Subcutaneous abdominal adipose tissue (tissue), 5 donors: Measurements from ENCODE around the gene CCKAR.

Source experiments
- H3K27ac ChIP-seq: one replicate; pipeline ENCODE4 v1.7.0; 2013; ENCODE audit warnings: low read depth, mild to moderate bottlenecking, inconsistent platforms, low read length, moderate library complexity
- H3K27me3 ChIP-seq, 5 donors: one replicate each; pipeline ENCODE4 v1.7.0; 2013; ENCODE audit warnings: low read length in 5 of 5, inconsistent platforms in 1 of 5; ENCODE audit not compliant: control insufficient read depth in 5 of 5, insufficient read depth in 4 of 5
- H3K36me3 ChIP-seq, 5 donors: one replicate each; pipeline ENCODE4 v1.7.0; 2013; ENCODE audit warnings: low read length in 5 of 5; ENCODE audit not compliant: control insufficient read depth in 5 of 5, insufficient read depth in 5 of 5
- H3K4me1 ChIP-seq, 5 donors: one replicate each; pipeline ENCODE4 v1.7.0; 2013; ENCODE audit warnings: low read length in 5 of 5, mild to moderate bottlenecking in 3 of 5, moderate library complexity in 1 of 5; ENCODE audit not compliant: control insufficient read depth in 5 of 5, insufficient read depth in 5 of 5
- H3K4me3 ChIP-seq, 5 donors: one replicate each; pipeline ENCODE4 v1.7.0; 2013; ENCODE audit warnings: low read length in 5 of 5, low read depth in 1 of 5
- H3K9ac ChIP-seq, 5 donors: one replicate each; pipeline ENCODE4 v1.7.0; 2013; ENCODE audit warnings: low read length in 5 of 5, mild to moderate bottlenecking in 4 of 5, moderate library complexity in 3 of 5
- H3K9me3 ChIP-seq, 5 donors: one replicate each; pipeline ENCODE4 v1.7.0; 2013; ENCODE audit warnings: low read length in 5 of 5; ENCODE audit not compliant: control insufficient read depth in 5 of 5
- donor health status: healthy.
- donor health status: healthy.
- donor health status: healthy.
- donor health status: healthy.
- donor health status: healthy.

The CCKAR gene

DNA sequence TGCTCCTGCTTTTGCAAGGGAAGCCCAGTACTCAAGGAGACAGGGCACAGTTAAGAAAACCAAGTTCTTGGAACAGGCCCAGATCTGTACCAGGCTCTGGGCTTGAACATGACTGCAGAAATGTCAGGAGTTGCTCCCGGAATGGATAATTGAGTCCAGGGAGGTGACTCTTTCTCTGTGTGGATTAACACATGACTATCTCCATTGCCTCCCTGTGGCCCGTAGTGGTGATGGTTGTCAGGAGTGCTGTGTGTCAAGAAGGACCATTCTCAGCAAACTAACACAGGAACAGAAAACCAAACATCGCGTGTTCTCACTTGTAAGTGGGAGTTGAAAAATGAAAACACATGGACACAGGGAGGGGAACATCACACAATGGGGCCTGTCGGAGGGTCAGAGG, 39.9 kb downstream of the CCKAR start:
- Histone ChIP-seq H3K4me3 (no peak overlapping the region), H3K36me3 (no peaks in the 10 kb centered on the region), H3K27me3 (peaks cover 0 to 4% (median 0%) of the 10 kb centered on the region in 5 donors), H3K9me3 (peaks cover 0 to 10% (median 10%) of the 10 kb centered on the region in 5 donors), H3K4me1 (no peaks in the 10 kb centered on the region), H3K27ac (no peak overlapping the region), H3K9ac (no peak overlapping the region)

DNA sequence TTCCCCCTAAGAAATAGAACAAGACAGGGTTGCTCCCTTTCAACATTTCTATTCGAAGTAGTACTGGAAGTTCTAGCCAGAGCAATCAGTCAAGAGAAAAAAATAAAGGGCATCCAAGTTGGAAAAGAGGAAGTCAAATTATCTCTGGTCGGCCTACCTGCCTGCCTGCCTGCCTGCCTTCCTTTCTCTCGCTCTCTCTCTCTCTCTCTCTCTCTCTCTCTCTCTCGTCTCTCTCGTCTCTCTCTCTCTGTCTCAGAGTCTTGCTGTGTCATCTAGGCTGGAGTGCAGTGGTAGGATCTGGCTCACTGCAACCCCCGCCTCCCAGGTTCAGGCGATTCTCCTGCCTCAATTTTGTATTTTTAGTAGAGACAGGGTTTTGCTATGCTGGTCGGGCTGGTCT, 42.9 kb downstream of the CCKAR start:
- H3K27ac ChIP-seq, result no peak overlapping the region
- H3K27me3 ChIP-seq, result peaks cover 0 to 4% (median 0%) of the 10 kb centered on the region in 5 donors
- peaks cover 0 to 3% (median 0%) of the 10 kb centered on the region in 5 donors for H3K9me3 ChIP-seq
- H3K4me3 ChIP-seq, result no peak overlapping the region
- no peak overlapping the region for H3K9ac ChIP-seq
- no peaks in the 10 kb centered on the region for H3K36me3 ChIP-seq
- no peaks in the 10 kb centered on the region for H3K4me1 ChIP-seq

DNA sequence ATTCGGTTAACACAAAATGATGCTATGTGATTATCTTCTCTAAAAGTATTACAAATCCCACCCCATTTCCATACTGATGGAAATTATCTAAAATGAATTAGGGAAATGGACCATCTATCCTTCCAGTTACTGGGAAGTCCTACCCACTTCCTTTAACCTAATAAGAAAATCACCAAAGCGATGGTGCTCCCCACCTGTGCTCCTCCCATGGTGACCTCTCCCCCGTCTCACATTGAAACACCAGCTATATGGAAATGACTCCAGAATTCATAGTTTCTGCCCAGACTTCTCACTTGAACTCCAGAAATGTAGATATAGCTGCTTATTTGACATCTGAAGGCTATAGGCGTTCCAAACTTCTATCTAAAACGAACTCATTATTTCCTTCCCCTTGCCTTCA, 48.5 kb downstream of the CCKAR start:
- H3K4me3 ChIP-seq, result no peak overlapping the region
- peaks cover 3 to 20% (median 11%) of the 10 kb centered on the region in 5 donors for H3K36me3 ChIP-seq
- peaks cover 0 to 6% (median 4%) of the 10 kb centered on the region in 5 donors for H3K4me1 ChIP-seq
- no peaks in the 10 kb centered on the region for H3K9me3 ChIP-seq
- no peaks in the 10 kb centered on the region for H3K27me3 ChIP-seq
- no peak overlapping the region for H3K9ac ChIP-seq
- H3K27ac ChIP-seq, result no peak overlapping the region

DNA sequence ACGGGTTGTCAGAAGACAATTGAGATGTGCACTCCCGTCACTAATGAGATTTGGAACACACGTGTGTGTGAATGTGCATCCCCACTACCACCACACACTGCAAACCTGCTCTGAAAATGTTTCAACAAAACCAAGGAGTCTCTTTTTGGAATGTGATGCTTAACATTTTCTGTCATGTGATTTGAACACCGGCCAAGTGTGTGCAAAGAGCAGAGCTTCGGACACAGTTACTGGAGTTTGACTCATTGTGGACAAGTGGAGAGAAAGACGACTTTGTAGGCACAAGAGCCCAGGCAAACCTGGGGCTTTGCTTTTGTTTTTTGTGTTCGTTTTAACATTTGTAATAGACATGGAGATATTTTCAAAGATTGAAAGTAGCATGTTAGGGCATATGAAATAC, 49.2 kb downstream of the CCKAR start:
- Histone ChIP-seq H3K36me3 (peaks cover 8 to 26% (median 11%) of the 10 kb centered on the region in 5 donors), H3K9ac (no peak overlapping the region), H3K27ac (no peak overlapping the region), H3K27me3 (no peaks in the 10 kb centered on the region), H3K4me1 (peaks cover 0 to 6% (median 4%) of the 10 kb centered on the region in 5 donors), H3K4me3 (no peak overlapping the region), H3K9me3 (no peaks in the 10 kb centered on the region)

DNA sequence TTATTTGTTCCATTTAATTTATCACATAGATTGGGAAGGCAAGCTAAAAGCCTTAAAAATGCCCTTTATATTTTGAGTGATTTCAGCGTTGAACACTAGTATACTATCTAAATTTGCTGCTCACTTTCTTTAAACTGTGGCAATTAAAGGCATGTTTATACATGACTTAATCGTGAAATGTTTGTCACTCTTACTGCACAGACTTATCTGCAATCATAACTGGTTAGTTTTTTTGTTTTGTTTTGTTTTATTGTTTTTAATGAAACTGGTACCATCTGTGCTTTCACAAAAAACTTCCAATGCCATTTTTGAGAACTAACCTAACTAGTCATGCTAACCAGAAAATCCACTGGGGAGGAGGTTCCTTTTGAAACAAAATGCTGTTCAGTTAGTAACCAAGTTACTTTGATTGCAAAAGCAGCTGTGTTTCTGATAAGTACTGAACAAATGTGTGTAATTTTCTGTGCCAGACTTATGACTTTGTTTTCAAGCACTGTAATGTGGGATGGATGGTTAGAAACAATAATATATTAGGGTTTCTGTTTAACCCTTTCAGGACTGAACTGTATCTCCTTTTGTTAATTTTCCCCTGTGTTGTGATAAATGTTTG, 56.1 kb downstream of the CCKAR start:
- H3K9me3 ChIP-seq, result no peaks in the 10 kb centered on the region
- H3K4me1 ChIP-seq, result no peaks in the 10 kb centered on the region
- no peak overlapping the region for H3K4me3 ChIP-seq
- H3K9ac ChIP-seq, result no peak overlapping the region
- peaks cover 45 to 63% (median 49%) of the 10 kb centered on the region in 5 donors for H3K36me3 ChIP-seq
- no peaks in the 10 kb centered on the region for H3K27me3 ChIP-seq
- H3K27ac ChIP-seq, result no peak overlapping the region

DNA sequence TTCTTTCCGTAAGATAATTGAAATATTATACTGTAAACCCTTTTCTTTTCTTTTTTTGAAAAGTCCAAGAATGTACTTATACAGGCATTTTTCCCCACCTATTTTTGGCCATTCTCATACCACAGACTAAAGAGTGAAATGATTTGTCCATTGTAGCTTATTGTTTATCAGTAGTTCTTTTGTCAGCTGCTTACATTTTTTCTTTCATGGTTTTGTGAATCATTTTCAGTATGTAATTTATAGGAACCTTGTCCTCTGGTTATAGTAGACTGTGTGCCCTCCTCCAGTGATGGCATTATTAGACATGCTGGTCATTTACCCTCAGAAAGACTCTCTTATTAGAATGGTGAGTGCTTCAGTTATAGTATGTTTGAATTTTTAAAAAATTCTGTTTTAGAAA, 56.7 kb downstream of the CCKAR start:
- Histone ChIP-seq H3K4me3 (no peak overlapping the region), H3K4me1 (no peaks in the 10 kb centered on the region), H3K9me3 (no peaks in the 10 kb centered on the region), H3K27ac (no peak overlapping the region), H3K27me3 (no peaks in the 10 kb centered on the region), H3K36me3 (peaks cover 48 to 63% (median 50%) of the 10 kb centered on the region in 5 donors), H3K9ac (no peak overlapping the region)

DNA sequence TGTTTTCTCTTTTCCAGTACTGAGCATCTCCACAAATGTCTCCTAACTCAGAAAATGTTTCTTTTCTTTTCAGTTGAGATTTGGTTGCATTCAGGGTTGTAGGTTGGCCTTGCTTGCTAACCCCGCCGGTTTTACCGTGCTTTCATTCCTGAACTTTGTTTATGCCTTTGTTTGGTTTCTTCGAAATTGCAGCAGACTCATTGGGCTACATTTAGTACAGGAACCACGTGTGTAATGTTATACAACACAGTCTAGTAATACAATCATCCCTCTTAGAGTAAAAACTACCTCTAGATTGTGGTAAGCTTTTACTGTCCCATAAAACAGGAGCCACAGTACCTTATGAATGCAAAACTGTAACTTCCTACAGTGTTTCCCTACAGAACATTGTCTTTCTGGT, 57.9 kb downstream of the CCKAR start:
- Histone ChIP-seq H3K36me3 (peaks cover 43 to 62% (median 50%) of the 10 kb centered on the region in 5 donors), H3K27ac (no peak overlapping the region), H3K4me1 (no peaks in the 10 kb centered on the region)

DNA sequence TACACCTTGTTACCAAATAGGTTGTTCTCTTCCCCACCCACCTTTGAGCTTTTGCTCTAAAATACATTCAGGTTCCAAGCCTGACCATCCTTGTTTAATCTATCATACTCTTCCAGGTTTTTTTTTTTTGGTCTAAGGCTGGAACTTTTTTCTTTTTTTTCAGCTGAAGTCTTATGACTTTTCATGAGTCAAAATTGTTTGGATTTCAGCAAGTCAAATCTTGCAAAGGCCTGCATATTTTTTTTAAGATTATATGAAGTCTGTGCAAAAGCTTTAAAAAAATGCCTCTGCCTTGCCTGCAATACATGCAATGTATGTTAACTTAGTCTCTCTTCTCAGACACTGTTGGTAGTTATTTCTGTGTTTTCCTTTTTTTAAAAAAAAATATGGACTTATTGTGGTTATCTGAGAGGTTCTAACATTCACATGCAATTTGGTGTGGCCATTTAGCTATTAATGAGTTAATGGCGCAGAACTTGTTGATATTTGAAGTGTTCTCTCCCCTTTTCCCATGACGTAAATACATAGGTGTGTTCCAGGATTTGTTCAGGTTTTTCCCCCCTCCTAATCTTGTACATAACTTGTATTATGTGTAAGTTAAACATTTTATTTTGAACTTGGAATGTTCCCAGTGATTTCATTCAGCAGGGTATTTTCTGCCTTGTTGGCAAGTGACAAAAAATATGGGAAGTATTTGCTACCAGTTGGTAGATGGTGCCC, 58.7 kb downstream of the CCKAR start:
- Histone ChIP-seq H3K4me1 (no peaks in the 10 kb centered on the region), H3K27ac (no peak overlapping the region), H3K9ac (no peak overlapping the region), H3K36me3 (peaks cover 42 to 65% (median 55%) of the 10 kb centered on the region in 5 donors), H3K9me3 (no peaks in the 10 kb centered on the region), H3K27me3 (no peaks in the 10 kb centered on the region), H3K4me3 (no peak overlapping the region)

More for the DNA sequence above, 57.9 kb downstream of the CCKAR start:
- Histone ChIP-seq H3K4me3 (no peak overlapping the region), H3K9me3 (no peaks in the 10 kb centered on the region), H3K9ac (no peak overlapping the region), H3K27me3 (no peaks in the 10 kb centered on the region)
